GM12878 (cell line): ENCODE data around the gene VSIG10. TPM values are rescaled to one million over a fixed set of nuclear protein-coding genes. Genes with fewer than 3 reads are reported as not detected.

Experiments used
- ATAC-seq: fragments of 200-7000 bp; cut with Tn5 transposase; 3 replicates; pipeline ENCODE4 v1.9.1; 2020; ENCODE audit warnings: mild to moderate bottlenecking, moderate library complexity
- BruUV-seq: library from RNA; stranded (reverse); fragments of 400-500 nt; replicated peaks from 2 replicates; lab custom pipeline; 2021; lab: Mats Ljungman, UMichigan
- CTCF ChIA-PET: fragments of 300-600 bp; sonication (Branson Sonifier 250); formaldehyde crosslinking; extraction: SDS; loops from one replicate; lab custom pipeline; 2021; ENCODE audit warnings: inconsistent platforms; lab: Yijun Ruan, JAX
- POLR2A ChIA-PET: fragments of 350-600 bp; formaldehyde crosslinking; extraction: SDS; loops from one replicate; lab custom pipeline; 2021; ENCODE audit warnings: inconsistent platforms; lab: Charles Lee
- RAD21 ChIA-PET: fragments of 300-600 bp; sonication (Branson Sonifier 250); formaldehyde crosslinking; loops from one replicate; lab custom pipeline; 2023; ENCODE audit warnings: antibody characterized with exemption; ENCODE audit not compliant: unreplicated experiment; lab: Charles Lee
- SMC1A ChIA-PET: fragments of 300-600 bp; sonication (Branson Sonifier 250); formaldehyde crosslinking; loops from one replicate; lab custom pipeline; 2023; ENCODE audit not compliant: unreplicated experiment, uncharacterized antibody; lab: Charles Lee
- DNase-seq: peaks from one replicate; pipeline ENCODE4 v3.0.0-alpha.2; 2011; ENCODE audit warnings: low read depth, low spot score
- FAIRE-seq: peaks from 3 replicates; lab custom pipeline; 2011; peaks lifted over from hg19 to GRCh38; lab: Jason Lieb, UNC
- H2AFZ ChIP-seq: 2 replicates; pipeline ENCODE4 v1.6.0; 2011; ENCODE audit warnings: low read depth, low read length, control low read depth; ENCODE audit not compliant: control insufficient read depth
- H3K27ac ChIP-seq: 2 replicates; pipeline ENCODE4 v1.5.1; 2011; ENCODE audit warnings: control low read depth; ENCODE audit not compliant: control insufficient read depth, insufficient read depth
- H3K27me3 ChIP-seq, 2 experiments: replicated peaks in 1 of 2; 2 replicates each; pipeline versions ENCODE4 v1.6.0 to v1.6.1; 2011; ENCODE audit warnings: low read length in 1 of 2; ENCODE audit not compliant: control insufficient read depth in 2 of 2, insufficient read depth in 2 of 2
- H3K36me3 ChIP-seq, 2 experiments: 2 replicates each; pipeline ENCODE4 v1.5.1; 2011; ENCODE audit warnings: low read length in 1 of 2; ENCODE audit not compliant: control insufficient read depth in 2 of 2, insufficient read depth in 2 of 2
- H3K4me1 ChIP-seq: 2 replicates; pipeline ENCODE4 v1.6.1; 2011; ENCODE audit warnings: mild to moderate bottlenecking, low read length, moderate library complexity, mixed read lengths; ENCODE audit not compliant: control insufficient read depth, insufficient read depth
- H3K4me2 ChIP-seq: 2 replicates; pipeline ENCODE4 v1.6.0; 2011; ENCODE audit warnings: control low read depth; ENCODE audit not compliant: control insufficient read depth, insufficient read depth
- H3K4me3 ChIP-seq: fragments of 200-600 bp; sonication (generic); 2 replicates; pipeline ENCODE4 v1.5.1; 2016
- H3K79me2 ChIP-seq: 2 replicates; pipeline ENCODE4 v1.6.0; 2011; ENCODE audit warnings: low read length; ENCODE audit not compliant: control insufficient read depth, insufficient read depth
- H3K9ac ChIP-seq: 2 replicates; pipeline ENCODE4 v1.8.0; 2011; ENCODE audit warnings: low read length, control low read depth, mixed read lengths; ENCODE audit not compliant: control insufficient read depth, insufficient read depth
- H3K9me3 ChIP-seq: replicated peaks from 3 replicates; pipeline ENCODE4 v1.5.1; 2011; ENCODE audit warnings: mild to moderate bottlenecking, low read length; ENCODE audit not compliant: control insufficient read depth, insufficient read depth
- H4K20me1 ChIP-seq: 2 replicates; pipeline ENCODE4 v1.6.0; 2011; ENCODE audit not compliant: control insufficient read depth, insufficient read depth
- CUX1 ChIP-seq: IDR thresholded peaks from 2 replicates; pipeline ENCODE4 v1.6.1; 2012; ENCODE audit warnings: improper control_type of control experiment, low read depth, low read length; ENCODE audit not compliant: insufficient replicate concordance
- NRF1 ChIP-seq: conservative IDR thresholded peaks from 2 replicates; pipeline ENCODE4 v1.6.1; 2011; ENCODE audit warnings: mild to moderate bottlenecking, low read depth, low read length, improper control_type of control experiment
- PAX8 ChIP-seq: fragments of 450-650 bp; IDR thresholded peaks from 2 replicates; pipeline ENCODE4 v1.6.1; 2017; ENCODE audit warnings: mild to moderate bottlenecking, moderate library complexity
- SMARCA5 ChIP-seq: fragments of 450-650 bp; IDR thresholded peaks from 2 replicates; pipeline ENCODE4 v1.6.1; 2017; ENCODE audit warnings: mild to moderate bottlenecking
- SUPT20H ChIP-seq: IDR thresholded peaks from 2 replicates; pipeline ENCODE4 v1.6.1; 2011; ENCODE audit warnings: low read depth, mild to moderate bottlenecking, low read length, moderate library complexity, borderline replicate concordance; ENCODE audit not compliant: control insufficient read depth
- ZSCAN29 ChIP-seq: fragments of 450-650 bp; IDR thresholded peaks from 2 replicates; pipeline ENCODE4 v1.6.1; 2017; ENCODE audit warnings: mild to moderate bottlenecking, moderate library complexity
- WGBS: methylation state at CpG from one replicate; pipeline ENCODE4 v1.1.6; 2016; ENCODE audit warnings: low lambda C conversion rate; ENCODE audit not compliant: insufficient replicate concordance, insufficient coverage; ENCODE audit errors: missing lambda C conversion rate; 5-methylcytosine and 5-hydroxymethylcytosine counted together
- in situ Hi-C: fragments of 300-500 bp; cut with MboI; formaldehyde crosslinking; loops from 9 replicates; pipeline ENCODE4 v1.14.3; 2018; ENCODE audit warnings: mixed read lengths
- intact Hi-C: fragments of 100-400 bp; cut with micrococcal nuclease; formaldehyde crosslinking; loops from one replicate; pipeline ENCODE4 v1.14.2; 2022; ENCODE audit not compliant: unreplicated experiment
- polyA plus RNA-seq, 11 experiments: library from polyadenylated mRNA; depleted of rRNA in 4 of 11; unstranded in 6 of 11; stranded (reverse) in 5 of 11; fragments of >200 nt; fragmentation: Nextera tagmentation in 4 of 11; fragmentation: Illumina TruSeq in 1 of 11; extraction: Ambion mirVana in 4 of 11; extraction: Trizol in 1 of 11; gene quantifications; 1 replicate in 1 of 11; 2 replicates in 10 of 11; pipeline versions ENCODE4 v1.2.1 to v1.2.3, GENCODE V29; 2011 to 2016; ENCODE audit warnings: inconsistent platforms in 2 of 11, missing spikeins in 2 of 11, low read depth in 1 of 11
- total RNA-seq, 4 experiments: library from RNA; depleted of rRNA in 3 of 4; stranded (reverse); fragments of >200 nt in 3 of 4; fragmentation: Illumina TruSeq in 1 of 4; extraction: Trizol in 1 of 4; gene quantifications; 2 replicates each; pipeline versions ENCODE4 v1.2.1 to v1.2.3, GENCODE V29; 2013 to 2021

Gene VSIG10
- total and polyA plus RNA-seq, 10 of the 15 experiments (the other 5 are each of a cell fraction or from before 2014, with no cell fraction given) = 3.4 to 10.2 (median 5.8) TPM

DNA sequence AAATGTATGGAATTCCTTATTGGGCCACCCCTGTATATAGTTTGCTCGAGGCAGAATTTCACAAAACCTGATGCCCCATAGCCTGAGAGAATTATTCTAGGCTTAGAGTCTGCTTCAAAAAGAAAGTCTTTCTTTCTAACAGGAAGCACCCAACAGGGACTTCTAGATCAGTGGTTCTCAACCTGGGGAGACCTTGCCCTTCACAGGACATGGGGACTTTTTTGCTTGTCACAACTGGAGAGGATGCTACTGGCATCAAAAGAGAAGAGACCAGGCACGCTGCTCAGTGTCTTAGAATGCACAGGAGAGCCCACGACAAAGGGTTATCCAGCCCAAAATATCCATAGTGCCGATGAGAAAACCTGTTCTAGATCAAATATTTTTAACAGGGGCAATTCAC lies 61.7 kb downstream of the VSIG10 start:
- ATAC-seq (peak; percentile 40; the same call in 2 of the 3 replicates), DNase-seq (no peak), FAIRE-seq (no peak)
- ChIA-PET SMC1A (no interaction called here), POLR2A (no interaction called here), CTCF (no interaction called here), RAD21 (no interaction called here)
- Histone ChIP-seq H3K27ac (0 out of 2 replicates have a peak overlapping the region, but pooled peaks have one; percentile 8), H3K79me2 (no peaks in the 10 kb centered on the region), H4K20me1 (no peaks in the 10 kb centered on the region), H3K4me3 (no peak overlapping the region), H3K36me3 (peaks cover 10 to 26% of the 10 kb centered on the region in 2 experiments; a peak in 3 of 4 replicates), H3K4me1 (peaks cover 5% of the 10 kb centered on the region), H3K4me2 (no peak overlapping the region), H3K9me3 (peaks cover 3% of the 10 kb centered on the region; the same call in 1 of the 3 replicates), H3K9ac (no peak overlapping the region), H2AFZ (no peak overlapping the region)
- intact Hi-C loops = no loop called here
- BruUV-seq = no TSS peak
- 16% methylated on average over 4 of the region's 4 CpGs for WGBS
- in situ Hi-C loops = no loop called here
- TF ChIP-seq ZSCAN29 (no peak), SMARCA5 (no peak), SUPT20H (no peak), NRF1 (no peak), PAX8 (no peak), CUX1 (no peak)
- TF ChIP-seq, all 136 proteins: peak for 0
- no peaks in the 10 kb centered on the region for H3K27me3 ChIP-seq
